ENCODE measurements around the gene RPL3. TPM values are rescaled to one million over a fixed set of nuclear protein-coding genes. Genes with fewer than 3 reads are reported as not detected.

RPL3 gene
- total and polyA plus RNA-seq, 4 donors, result 580 to 1,767 (median 1,184) TPM

DNA sequence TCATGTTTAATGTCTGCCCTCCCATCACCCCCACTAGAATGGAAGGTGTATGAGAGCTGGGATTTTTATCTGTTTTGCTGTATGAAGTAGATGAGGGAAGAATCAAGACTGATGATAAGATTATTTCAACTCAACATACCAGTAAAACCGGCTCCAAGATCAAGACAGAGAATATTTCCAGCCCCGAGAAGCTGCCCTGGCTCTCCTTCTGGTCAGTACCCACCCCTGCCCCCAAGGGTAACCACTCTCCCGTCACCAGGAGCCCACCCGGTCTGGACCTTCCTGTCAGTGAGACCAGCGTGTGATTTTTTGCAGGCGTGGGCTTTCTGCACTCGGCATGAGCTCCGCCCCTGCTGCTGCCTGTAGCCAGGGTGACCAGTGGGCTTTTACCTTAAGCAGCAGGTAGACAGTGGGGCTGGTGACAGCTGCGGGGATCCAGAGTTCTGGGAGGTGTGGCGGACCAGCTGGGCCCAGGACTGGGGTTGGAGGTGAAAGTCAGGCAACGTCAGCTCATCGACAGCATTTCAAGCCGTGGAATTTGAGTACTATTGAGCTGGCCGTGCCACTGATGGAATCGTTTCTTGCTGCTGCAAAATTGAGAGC lies 25.6 kb downstream of the RPL3 start:
- Histone ChIP-seq H3K9me3 (ENCODE audit: control insufficient read depth in 4 of 4, low read length in 3 of 4) (no peaks in the 10 kb centered on the region), H3K4me3 (ENCODE audit: low read depth in 1 of 3, low read length in 3 of 3) (no peak overlapping the region), H3K36me3 (ENCODE audit: control insufficient read depth in 4 of 4, insufficient read depth in 3 of 4, low read depth in 1 of 4, low read length in 3 of 4) (no peaks in the 10 kb centered on the region), H3K9ac (ENCODE audit: low read depth in 1 of 2, low read length in 2 of 2) (no peak overlapping the region), H3K27me3 (ENCODE audit: control insufficient read depth in 4 of 4, insufficient read depth in 4 of 4, low read length in 3 of 4) (no peaks in the 10 kb centered on the region), H3K4me1 (ENCODE audit: control insufficient read depth in 4 of 4, insufficient read depth in 4 of 4, low read length in 3 of 4) (peaks cover 25 to 57% (median 43%) of the 10 kb centered on the region in 4 donors), H3K27ac (ENCODE audit: low read depth in 1 of 2, low read length in 2 of 2) (no peak overlapping the region)
- DNase-seq (ENCODE audit: low spot score), result no peak
- TF ChIP-seq TAF1 (conservative IDR thresholded peaks at IDR 0.05) (no peak), NR2F2 (IDR thresholded peaks at IDR 0.05) (no peak)
- WGBS, result 86% methylated on average over 15 of the region's 15 CpGs

DNA sequence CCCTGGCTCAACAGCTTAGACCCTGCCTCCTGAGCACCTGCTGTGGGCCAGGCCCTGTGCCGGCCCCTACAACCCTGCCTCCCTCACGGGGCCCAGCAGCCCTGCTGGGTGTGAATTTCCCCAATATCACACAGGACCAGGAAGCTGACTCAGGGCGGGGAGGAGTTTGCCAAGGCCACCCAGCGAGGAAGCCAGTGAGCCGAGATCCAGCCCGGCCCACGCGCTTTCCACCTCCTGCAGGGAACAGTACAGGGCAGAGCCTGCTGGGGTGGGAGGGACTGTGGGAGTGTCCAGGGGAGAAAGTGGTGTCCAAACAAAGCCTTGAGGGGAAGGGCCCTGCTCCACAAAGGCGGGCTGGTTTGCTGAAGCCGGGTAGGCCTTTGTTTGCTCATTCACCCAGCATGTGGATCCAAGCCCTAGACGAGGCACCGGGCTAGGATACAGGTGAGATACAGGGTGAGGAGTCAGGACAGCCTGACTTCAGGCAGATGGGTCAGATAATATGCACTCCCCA lies 26.8 kb downstream of the RPL3 start:
- no peaks in the 10 kb centered on the region for H3K9me3 ChIP-seq (ENCODE audit: control insufficient read depth in 4 of 4, low read length in 3 of 4)
- H3K27ac ChIP-seq (ENCODE audit: low read depth in 1 of 2, low read length in 2 of 2), result peak overlapping the region; percentile 78 to 86
- WGBS, result 11% methylated on average over 12 of the region's 12 CpGs
- H3K4me3 ChIP-seq (ENCODE audit: low read depth in 1 of 3, low read length in 3 of 3), result no peak overlapping the region
- H3K9ac ChIP-seq (ENCODE audit: low read depth in 1 of 2, low read length in 2 of 2), result no peak overlapping the region
- H3K4me1 ChIP-seq (ENCODE audit: control insufficient read depth in 4 of 4, insufficient read depth in 4 of 4, low read length in 3 of 4), result peaks cover 25 to 52% (median 41%) of the 10 kb centered on the region in 4 donors
- TF ChIP-seq JUND (IDR thresholded peaks at IDR 0.05) (peak; percentile 56 to 78), TAF1 (conservative IDR thresholded peaks at IDR 0.05) (no peak), HNF4A (conservative IDR thresholded peaks at IDR 0.05) (peak; percentile 36 to 71), EGR1 (IDR thresholded peaks at IDR 0.05; ENCODE audit: low read depth in 2 of 2) (peak; percentile 56 to 85), RXRA (IDR thresholded peaks at IDR 0.05) (peak; percentile 75 to 84), FOXA1 (IDR thresholded peaks at IDR 0.05) (peak; percentile 58), SP1 (IDR thresholded peaks at IDR 0.05) (peak; percentile 83), HNF4G (IDR thresholded peaks at IDR 0.05) (peak; percentile 40), GABPA (IDR thresholded peaks at IDR 0.05 in 1 of 2, conservative IDR thresholded peaks at IDR 0.05 in 1 of 2) (peak in 1 of 2 donors; percentile 56), YY1 (IDR thresholded peaks at IDR 0.05) (peak; percentile 77), RAD21 (IDR thresholded peaks at IDR 0.05) (peak; percentile 43 to 58), FOXA2 (IDR thresholded peaks at IDR 0.05) (peak; percentile 7), NR2F2 (IDR thresholded peaks at IDR 0.05) (peak; percentile 56)
- TF ChIP-seq, protein P1, sequence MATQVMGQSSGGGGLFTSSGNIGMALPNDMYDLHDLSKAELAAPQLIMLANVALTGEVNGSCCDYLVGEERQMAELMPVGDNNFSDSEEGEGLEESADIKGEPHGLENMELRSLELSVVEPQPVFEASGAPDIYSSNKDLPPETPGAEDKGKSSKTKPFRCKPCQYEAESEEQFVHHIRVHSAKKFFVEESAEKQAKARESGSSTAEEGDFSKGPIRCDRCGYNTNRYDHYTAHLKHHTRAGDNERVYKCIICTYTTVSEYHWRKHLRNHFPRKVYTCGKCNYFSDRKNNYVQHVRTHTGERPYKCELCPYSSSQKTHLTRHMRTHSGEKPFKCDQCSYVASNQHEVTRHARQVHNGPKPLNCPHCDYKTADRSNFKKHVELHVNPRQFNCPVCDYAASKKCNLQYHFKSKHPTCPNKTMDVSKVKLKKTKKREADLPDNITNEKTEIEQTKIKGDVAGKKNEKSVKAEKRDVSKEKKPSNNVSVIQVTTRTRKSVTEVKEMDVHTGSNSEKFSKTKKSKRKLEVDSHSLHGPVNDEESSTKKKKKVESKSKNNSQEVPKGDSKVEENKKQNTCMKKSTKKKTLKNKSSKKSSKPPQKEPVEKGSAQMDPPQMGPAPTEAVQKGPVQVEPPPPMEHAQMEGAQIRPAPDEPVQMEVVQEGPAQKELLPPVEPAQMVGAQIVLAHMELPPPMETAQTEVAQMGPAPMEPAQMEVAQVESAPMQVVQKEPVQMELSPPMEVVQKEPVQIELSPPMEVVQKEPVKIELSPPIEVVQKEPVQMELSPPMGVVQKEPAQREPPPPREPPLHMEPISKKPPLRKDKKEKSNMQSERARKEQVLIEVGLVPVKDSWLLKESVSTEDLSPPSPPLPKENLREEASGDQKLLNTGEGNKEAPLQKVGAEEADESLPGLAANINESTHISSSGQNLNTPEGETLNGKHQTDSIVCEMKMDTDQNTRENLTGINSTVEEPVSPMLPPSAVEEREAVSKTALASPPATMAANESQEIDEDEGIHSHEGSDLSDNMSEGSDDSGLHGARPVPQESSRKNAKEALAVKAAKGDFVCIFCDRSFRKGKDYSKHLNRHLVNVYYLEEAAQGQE (IDR thresholded peaks at IDR 0.05), result peak; percentile 71
- TF ChIP-seq, protein P2, sequence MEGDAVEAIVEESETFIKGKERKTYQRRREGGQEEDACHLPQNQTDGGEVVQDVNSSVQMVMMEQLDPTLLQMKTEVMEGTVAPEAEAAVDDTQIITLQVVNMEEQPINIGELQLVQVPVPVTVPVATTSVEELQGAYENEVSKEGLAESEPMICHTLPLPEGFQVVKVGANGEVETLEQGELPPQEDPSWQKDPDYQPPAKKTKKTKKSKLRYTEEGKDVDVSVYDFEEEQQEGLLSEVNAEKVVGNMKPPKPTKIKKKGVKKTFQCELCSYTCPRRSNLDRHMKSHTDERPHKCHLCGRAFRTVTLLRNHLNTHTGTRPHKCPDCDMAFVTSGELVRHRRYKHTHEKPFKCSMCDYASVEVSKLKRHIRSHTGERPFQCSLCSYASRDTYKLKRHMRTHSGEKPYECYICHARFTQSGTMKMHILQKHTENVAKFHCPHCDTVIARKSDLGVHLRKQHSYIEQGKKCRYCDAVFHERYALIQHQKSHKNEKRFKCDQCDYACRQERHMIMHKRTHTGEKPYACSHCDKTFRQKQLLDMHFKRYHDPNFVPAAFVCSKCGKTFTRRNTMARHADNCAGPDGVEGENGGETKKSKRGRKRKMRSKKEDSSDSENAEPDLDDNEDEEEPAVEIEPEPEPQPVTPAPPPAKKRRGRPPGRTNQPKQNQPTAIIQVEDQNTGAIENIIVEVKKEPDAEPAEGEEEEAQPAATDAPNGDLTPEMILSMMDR (IDR thresholded peaks at IDR 0.05; ENCODE audit: low read depth, low read length, missing input control), result no peak
- TF ChIP-seq, protein P3, sequence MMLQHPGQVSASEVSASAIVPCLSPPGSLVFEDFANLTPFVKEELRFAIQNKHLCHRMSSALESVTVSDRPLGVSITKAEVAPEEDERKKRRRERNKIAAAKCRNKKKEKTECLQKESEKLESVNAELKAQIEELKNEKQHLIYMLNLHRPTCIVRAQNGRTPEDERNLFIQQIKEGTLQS (IDR thresholded peaks at IDR 0.05), result no peak
- TF ChIP-seq, protein P4, sequence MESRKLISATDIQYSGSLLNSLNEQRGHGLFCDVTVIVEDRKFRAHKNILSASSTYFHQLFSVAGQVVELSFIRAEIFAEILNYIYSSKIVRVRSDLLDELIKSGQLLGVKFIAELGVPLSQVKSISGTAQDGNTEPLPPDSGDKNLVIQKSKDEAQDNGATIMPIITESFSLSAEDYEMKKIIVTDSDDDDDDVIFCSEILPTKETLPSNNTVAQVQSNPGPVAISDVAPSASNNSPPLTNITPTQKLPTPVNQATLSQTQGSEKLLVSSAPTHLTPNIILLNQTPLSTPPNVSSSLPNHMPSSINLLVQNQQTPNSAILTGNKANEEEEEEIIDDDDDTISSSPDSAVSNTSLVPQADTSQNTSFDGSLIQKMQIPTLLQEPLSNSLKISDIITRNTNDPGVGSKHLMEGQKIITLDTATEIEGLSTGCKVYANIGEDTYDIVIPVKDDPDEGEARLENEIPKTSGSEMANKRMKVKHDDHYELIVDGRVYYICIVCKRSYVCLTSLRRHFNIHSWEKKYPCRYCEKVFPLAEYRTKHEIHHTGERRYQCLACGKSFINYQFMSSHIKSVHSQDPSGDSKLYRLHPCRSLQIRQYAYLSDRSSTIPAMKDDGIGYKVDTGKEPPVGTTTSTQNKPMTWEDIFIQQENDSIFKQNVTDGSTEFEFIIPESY (IDR thresholded peaks at IDR 0.05), result no peak
- TF ChIP-seq, protein P5, sequence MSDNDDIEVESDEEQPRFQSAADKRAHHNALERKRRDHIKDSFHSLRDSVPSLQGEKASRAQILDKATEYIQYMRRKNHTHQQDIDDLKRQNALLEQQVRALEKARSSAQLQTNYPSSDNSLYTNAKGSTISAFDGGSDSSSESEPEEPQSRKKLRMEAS (IDR thresholded peaks at IDR 0.05), result peak; percentile 97
- no peaks in the 10 kb centered on the region for H3K27me3 ChIP-seq (ENCODE audit: control insufficient read depth in 4 of 4, insufficient read depth in 4 of 4, low read length in 3 of 4)
- no peak for DNase-seq (ENCODE audit: low spot score)
- H3K36me3 ChIP-seq (ENCODE audit: control insufficient read depth in 4 of 4, insufficient read depth in 3 of 4, low read depth in 1 of 4, low read length in 3 of 4), result no peaks in the 10 kb centered on the region
